MM.1S (cell line): ENCODE results near the gene CREB3L2.

Experiments used
- DNase-seq: peaks from one replicate; pipeline ENCODE4 v3.0.0-alpha.2; 2015
- H2AFZ ChIP-seq: fragments of 300-600 bp; sonication (generic); 2 replicates; pipeline ENCODE4 v1.6.0; 2016; ENCODE audit warnings: antibody characterized with exemption, low read length
- H3F3A ChIP-seq: fragments of 300-600 bp; sonication (generic); 2 replicates; pipeline ENCODE4 v1.6.1; 2016; ENCODE audit warnings: mild to moderate bottlenecking, antibody characterized with exemption, low read length, moderate library complexity, mixed read lengths; ENCODE audit not compliant: insufficient read depth
- H3K27ac ChIP-seq: fragments of 300-600 bp; sonication (generic); 2 replicates; pipeline ENCODE4 v1.5.1; 2016; ENCODE audit warnings: mild to moderate bottlenecking, low read length
- H3K27me3 ChIP-seq: fragments of 300-600 bp; sonication (generic); replicated peaks from 2 replicates; pipeline ENCODE4 v1.6.0; 2016; ENCODE audit warnings: low read length; ENCODE audit not compliant: insufficient read depth
- H3K36me3 ChIP-seq: fragments of 300-600 bp; sonication (generic); replicated peaks from 2 replicates; pipeline ENCODE4 v1.6.1; 2016; ENCODE audit warnings: mild to moderate bottlenecking, low read length, mixed read lengths; ENCODE audit not compliant: insufficient read depth
- H3K4me1 ChIP-seq: fragments of 300-600 bp; sonication (generic); 2 replicates; pipeline ENCODE4 v1.6.1; 2016; ENCODE audit warnings: low read length, mixed read lengths
- H3K4me2 ChIP-seq: fragments of 300-600 bp; sonication (generic); 2 replicates; pipeline ENCODE4 v1.6.0; 2016; ENCODE audit warnings: low read depth, low read length
- H3K4me3 ChIP-seq: fragments of 300-600 bp; sonication (generic); 2 replicates; pipeline ENCODE4 v1.5.1; 2016; ENCODE audit warnings: low read length, mixed read lengths
- H3K79me2 ChIP-seq: fragments of 300-600 bp; sonication (generic); 2 replicates; pipeline ENCODE4 v1.6.1; 2016; ENCODE audit warnings: mixed run types, low read length, mixed read lengths
- H3K9ac ChIP-seq: fragments of 300-600 bp; sonication (generic); 2 replicates; pipeline ENCODE4 v1.6.1; 2016; ENCODE audit warnings: low read length, mixed read lengths
- H3K9me2 ChIP-seq: fragments of 300-600 bp; sonication (generic); replicated peaks from 2 replicates; pipeline ENCODE4 v1.6.1; 2016; ENCODE audit warnings: mild to moderate bottlenecking, low read length, mixed read lengths; ENCODE audit not compliant: insufficient read depth
- H3K9me3 ChIP-seq: fragments of 300-600 bp; sonication (generic); replicated peaks from 2 replicates; pipeline ENCODE4 v1.6.1; 2016; ENCODE audit warnings: mild to moderate bottlenecking, low read length, mixed read lengths; ENCODE audit not compliant: insufficient read depth
- H4K20me1 ChIP-seq: fragments of 300-600 bp; sonication (generic); 2 replicates; pipeline ENCODE4 v1.6.1; 2016; ENCODE audit warnings: mild to moderate bottlenecking, low read length, moderate library complexity, mixed read lengths; ENCODE audit not compliant: insufficient read depth
- EZH2 ChIP-seq: fragments of 300-600 bp; sonication (generic); optimal IDR thresholded peaks from 2 replicates; pipeline ENCODE3; 2017; ENCODE audit warnings: low read depth, mild to moderate bottlenecking, antibody characterized with exemption, low read length, mixed read lengths
- EZH2phosphoT487 ChIP-seq: fragments of 300-600 bp; sonication (generic); IDR thresholded peaks from 2 replicates; pipeline ENCODE4 v1.6.1; 2018; ENCODE audit warnings: antibody characterized with exemption, low read length
- TF ChIP-seq, protein P1 (sequence below): fragments of 300-600 bp; sonication (generic); IDR thresholded peaks from 2 replicates; pipeline ENCODE4 v1.5.1; 2016; ENCODE audit warnings: antibody characterized with exemption, low read length, mixed read lengths

The CREB3L2 gene

DNA sequence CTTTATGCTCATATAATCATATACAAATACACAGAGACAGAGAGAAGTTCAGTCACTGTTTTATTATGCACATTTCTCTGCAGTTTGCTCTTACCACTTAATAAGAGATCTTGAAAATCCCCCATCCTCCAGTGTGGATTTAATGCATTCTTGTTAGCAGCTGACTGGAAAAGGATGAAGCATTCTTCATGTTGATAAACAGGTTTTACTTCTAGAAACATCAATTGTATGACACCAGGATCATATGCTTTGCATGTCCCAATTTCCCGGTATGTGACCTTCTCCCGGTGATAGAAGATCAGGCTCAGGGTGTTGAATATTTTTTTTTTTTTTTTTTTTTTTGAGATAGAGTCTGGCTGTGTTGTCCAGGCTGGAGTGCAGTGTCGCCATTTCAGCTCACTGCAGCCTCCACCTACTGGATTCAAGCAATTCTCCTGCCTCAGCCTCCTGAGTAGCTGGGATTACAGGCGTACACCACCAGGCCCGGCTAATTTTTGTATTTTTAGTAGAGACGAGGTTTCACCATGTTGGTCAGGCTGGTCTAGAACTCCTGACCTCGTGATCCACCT, 6.2 kb upstream of the CREB3L2 start:
- Histone ChIP-seq H3K36me3 (no peaks in the 10 kb centered on the region), H3F3A (no peaks in the 10 kb centered on the region), H3K9me3 (no peaks in the 10 kb centered on the region), H3K4me2 (no peak overlapping the region), H3K9me2 (no peaks in the 10 kb centered on the region), H2AFZ (peak overlapping the region; percentile 94; the same call in 1 of the 2 replicates), H3K27ac (no peak overlapping the region), H3K4me1 (peaks cover 14% of the 10 kb centered on the region), H3K4me3 (no peak overlapping the region), H3K9ac (no peak overlapping the region), H4K20me1 (no peaks in the 10 kb centered on the region), H3K27me3 (no peaks in the 10 kb centered on the region), H3K79me2 (no peaks in the 10 kb centered on the region)
- no peak for DNase-seq
- TF ChIP-seq, protein P1, sequence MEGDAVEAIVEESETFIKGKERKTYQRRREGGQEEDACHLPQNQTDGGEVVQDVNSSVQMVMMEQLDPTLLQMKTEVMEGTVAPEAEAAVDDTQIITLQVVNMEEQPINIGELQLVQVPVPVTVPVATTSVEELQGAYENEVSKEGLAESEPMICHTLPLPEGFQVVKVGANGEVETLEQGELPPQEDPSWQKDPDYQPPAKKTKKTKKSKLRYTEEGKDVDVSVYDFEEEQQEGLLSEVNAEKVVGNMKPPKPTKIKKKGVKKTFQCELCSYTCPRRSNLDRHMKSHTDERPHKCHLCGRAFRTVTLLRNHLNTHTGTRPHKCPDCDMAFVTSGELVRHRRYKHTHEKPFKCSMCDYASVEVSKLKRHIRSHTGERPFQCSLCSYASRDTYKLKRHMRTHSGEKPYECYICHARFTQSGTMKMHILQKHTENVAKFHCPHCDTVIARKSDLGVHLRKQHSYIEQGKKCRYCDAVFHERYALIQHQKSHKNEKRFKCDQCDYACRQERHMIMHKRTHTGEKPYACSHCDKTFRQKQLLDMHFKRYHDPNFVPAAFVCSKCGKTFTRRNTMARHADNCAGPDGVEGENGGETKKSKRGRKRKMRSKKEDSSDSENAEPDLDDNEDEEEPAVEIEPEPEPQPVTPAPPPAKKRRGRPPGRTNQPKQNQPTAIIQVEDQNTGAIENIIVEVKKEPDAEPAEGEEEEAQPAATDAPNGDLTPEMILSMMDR, result no peak
- no peak for TF ChIP-seq EZH2phosphoT487
- TF ChIP-seq EZH2, result no peak

DNA sequence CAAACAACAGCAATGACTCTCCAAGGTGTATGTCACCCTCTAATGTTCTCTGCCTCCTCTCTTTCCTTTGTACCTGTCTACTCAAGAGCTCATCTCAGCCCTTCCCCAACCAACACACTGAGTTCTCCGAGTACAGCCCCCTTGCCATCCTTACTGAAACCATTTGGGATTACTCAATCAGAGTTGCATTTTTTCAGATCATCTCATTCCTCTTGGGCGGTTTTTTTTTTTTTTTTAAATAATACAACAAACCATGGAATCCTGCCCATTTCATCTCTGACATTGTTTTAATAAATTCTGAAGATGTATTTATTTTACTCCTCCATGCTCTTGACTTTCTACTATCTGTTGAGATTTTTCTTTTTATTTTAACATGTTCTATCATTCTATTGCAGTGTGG, 4.2 kb upstream of the CREB3L2 start:
- no peaks in the 10 kb centered on the region for H4K20me1 ChIP-seq
- H3K9me2 ChIP-seq, result no peaks in the 10 kb centered on the region
- H3K4me3 ChIP-seq, result no peak overlapping the region
- H3K4me1 ChIP-seq, result peaks cover 20% of the 10 kb centered on the region
- H3K4me2 ChIP-seq, result no peak overlapping the region
- no peak overlapping the region for H3K9ac ChIP-seq
- H3K27me3 ChIP-seq, result no peaks in the 10 kb centered on the region
- H3F3A ChIP-seq, result peaks cover 7% of the 10 kb centered on the region
- no peaks in the 10 kb centered on the region for H3K9me3 ChIP-seq
- DNase-seq, result no peak
- no peak overlapping the region for H2AFZ ChIP-seq
- no peaks in the 10 kb centered on the region for H3K36me3 ChIP-seq
- TF ChIP-seq, protein P1, result no peak
- no peak for TF ChIP-seq EZH2phosphoT487
- no peak for TF ChIP-seq EZH2
- H3K27ac ChIP-seq, result no peak overlapping the region
- H3K79me2 ChIP-seq, result peaks cover 8% of the 10 kb centered on the region

DNA sequence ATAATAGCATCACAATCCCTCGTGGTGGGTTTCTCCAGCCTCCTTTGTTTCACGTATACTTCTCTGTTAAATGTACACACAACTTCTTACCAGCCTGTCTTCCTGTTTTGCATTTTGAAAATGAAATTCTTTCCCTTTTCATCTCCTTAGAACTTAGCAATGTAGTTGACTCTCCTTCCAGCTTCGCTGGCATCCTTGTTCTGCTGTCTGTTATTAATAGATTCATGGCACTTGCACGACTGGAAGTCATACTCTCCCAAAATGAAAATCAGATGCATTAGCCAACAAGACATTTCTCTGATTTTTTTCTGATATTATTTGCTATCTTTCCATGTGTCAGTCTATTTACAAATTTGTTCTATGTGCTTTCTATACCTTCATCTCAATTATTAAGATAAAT, 3.0 kb upstream of the CREB3L2 start:
- Histone ChIP-seq H3K27ac (no peak overlapping the region), H3K36me3 (no peaks in the 10 kb centered on the region), H3K9me2 (no peaks in the 10 kb centered on the region), H3K4me2 (no peak overlapping the region), H4K20me1 (no peaks in the 10 kb centered on the region), H3F3A (peaks cover 18% of the 10 kb centered on the region), H3K9me3 (no peaks in the 10 kb centered on the region), H3K27me3 (no peaks in the 10 kb centered on the region), H2AFZ (no peak overlapping the region), H3K4me3 (no peak overlapping the region), H3K4me1 (peaks cover 20% of the 10 kb centered on the region), H3K9ac (no peak overlapping the region), H3K79me2 (peaks cover 19% of the 10 kb centered on the region)
- TF ChIP-seq, protein P1, result no peak
- TF ChIP-seq EZH2, result no peak
- no peak for TF ChIP-seq EZH2phosphoT487
- no peak for DNase-seq
